OCI-M1 (cell line): Measurements from ENCODE around the gene ARG2.
"Not testable (repeated sequence)": the region's sequence is repeated elsewhere in the genome, so short reads cannot be mapped to it uniquely, and the experiment has no call there.

ENCODE experiments used
- DNase-seq: peaks from one replicate; lab custom pipeline; 2025; lab: John Stamatoyannopoulos, UW

ARG2 gene

DNA sequence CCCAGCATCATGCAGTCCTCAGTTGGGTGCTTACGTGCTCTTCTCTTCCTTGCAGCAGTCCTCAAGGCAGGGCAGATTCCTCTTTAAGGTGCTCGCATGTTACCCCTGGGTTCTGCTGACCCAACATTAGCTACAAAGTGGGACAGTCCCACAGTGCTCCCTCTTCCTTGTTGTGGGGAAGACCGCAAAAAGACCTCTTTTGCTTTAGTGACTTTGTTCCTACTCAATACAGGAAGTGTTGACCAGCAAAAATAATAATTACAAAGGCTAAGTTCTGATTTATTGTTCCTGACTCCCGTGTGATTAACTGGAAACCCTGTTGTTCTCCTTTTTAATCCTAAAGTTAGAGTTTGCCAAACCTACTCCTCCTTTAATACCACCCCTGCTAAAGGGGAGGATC, 33.4 kb upstream of the ARG2 start:
- no peak for DNase-seq

DNA sequence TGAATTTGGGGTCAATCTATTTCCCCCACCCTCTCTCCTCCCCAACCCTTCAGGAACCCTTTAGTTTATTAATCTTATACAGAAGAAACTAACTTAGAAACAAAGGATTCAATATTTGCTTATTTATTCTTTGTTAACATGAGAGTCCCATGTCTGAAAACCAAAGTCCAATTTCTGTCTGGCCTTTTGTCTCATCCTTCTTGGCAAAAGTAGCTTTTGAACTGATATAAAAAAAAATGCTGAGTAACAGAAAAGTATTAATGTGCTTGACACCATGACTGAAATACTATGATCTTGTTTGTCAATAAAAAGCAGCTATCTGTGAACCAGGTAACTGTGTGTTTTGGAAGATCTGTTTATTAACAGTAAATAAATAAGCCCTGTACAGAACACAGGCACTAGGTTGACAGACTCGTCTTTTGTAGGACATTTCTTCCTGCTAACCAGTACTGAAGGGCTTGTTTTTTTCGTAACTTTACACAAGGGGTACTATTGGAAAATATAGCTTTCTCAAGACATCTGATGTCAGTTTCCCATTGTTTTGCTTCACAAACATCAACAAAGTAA, 30.4 kb upstream of the ARG2 start:
- DNase-seq = no peak

- not testable (repeated sequence) for DNase-seq
Measured at GRCh38 chr14:67593650-67594049, 26.1 kb upstream of the ARG2 start.

DNA sequence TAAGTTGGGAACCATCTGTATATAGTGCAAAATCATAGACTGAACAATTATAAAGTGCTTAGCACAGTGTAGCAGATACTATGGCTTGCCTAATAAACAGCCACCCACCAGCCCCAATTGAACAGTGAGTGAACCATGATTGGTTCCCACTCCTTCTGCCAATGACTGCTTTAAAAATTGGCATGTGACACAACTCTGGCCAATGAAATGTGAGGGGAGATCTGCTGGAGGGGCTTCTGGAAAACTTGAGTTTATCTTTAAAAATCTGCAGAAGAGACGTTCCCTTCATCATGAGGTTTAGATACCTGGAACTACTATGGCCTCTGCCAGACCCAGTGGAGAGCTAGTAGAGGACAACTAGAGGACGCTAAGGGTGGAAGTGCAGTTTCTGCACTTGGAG, 24.3 kb upstream of the ARG2 start:
- DNase-seq = no peak

DNA sequence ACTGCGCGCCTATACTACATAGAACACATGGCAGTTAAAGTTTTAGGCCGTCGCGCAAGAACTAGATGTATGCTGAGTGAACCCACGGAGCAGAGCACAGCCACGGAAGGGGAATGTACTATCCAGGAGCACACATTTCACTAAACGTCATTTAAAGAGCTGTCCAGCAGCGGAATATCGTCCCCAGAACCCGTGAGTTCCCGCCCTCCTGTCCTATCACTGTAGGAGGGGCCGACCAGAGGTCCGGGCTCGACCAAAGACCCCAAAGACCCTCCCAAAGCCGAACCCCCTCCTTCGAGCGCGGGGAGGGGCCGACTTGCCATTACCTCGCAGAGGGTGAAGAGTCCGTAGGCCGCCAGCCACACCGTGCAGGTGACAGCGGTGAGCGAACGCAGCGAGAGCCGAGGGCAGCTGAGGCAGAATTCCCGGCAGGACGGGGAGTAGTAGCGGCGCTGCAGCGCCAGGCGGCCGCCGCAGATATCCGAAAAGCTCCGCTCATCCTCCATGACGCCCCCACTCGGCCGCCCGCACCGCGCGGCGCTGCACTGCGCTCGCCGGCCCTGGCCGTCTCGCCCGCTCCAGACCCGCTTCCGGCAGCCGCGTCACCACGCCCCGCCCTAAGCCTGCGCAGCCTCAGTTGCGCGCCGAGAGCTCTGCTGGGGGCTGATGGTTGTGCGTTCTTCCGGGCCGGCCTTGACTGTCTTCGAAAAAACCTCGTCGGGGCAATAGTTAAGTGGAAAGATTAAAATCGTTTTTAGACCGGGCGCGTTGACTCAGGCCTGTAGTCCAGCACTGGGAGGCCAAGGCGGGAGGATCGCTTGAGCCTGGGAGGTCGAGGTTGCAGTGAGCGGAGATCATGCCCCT, 19.8 kb upstream of the ARG2 start, which contains the start of gene PIGH:
Gene PIGH, minus strand, starts transcription at position 571 of the 864 bp plus-strand sequence. Its CDS starts 65 bp downstream, at position 506.
- DNase-seq = peak; percentile 92

DNA sequence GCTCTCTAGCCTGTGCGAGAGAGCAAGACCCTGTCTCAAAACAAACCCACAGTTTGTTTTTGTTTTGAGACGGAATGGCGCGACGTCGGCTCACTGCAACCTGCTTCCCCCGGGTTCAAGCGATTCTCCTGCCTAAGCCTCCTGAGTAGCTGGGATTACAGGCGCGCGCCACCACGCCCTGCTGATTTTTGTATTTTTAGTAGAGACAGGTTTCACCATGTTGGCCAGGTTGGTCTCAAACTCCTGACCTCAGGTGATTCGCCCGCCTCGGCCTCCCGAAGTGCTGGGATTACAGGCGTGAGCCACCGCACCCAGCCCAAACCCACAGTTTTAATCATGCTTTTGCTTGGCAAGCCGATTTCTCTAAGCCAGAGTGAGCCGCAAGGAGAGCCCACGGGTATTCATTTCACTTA, 19.2 kb upstream of the ARG2 start:
- DNase-seq = not testable (repeated sequence)

DNA sequence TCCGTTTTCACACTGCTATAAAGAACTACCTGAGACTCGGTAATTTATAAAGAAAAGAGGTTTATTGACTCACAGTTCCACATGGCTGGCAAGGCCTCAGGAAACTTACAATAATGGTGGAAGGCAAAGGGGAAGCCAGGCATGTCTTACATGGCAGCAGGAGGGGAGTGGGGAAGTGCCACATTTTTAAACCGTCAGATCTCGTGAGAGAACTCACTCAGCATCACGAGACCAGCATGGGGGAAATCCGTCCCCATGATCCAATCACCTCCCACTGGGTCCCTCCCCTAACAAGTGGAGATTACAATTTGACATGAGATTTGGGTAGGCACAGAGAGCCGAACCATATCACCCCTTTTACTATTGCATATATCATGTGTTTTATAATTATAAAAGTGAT, 17.6 kb upstream of the ARG2 start:
- no peak for DNase-seq

DNA sequence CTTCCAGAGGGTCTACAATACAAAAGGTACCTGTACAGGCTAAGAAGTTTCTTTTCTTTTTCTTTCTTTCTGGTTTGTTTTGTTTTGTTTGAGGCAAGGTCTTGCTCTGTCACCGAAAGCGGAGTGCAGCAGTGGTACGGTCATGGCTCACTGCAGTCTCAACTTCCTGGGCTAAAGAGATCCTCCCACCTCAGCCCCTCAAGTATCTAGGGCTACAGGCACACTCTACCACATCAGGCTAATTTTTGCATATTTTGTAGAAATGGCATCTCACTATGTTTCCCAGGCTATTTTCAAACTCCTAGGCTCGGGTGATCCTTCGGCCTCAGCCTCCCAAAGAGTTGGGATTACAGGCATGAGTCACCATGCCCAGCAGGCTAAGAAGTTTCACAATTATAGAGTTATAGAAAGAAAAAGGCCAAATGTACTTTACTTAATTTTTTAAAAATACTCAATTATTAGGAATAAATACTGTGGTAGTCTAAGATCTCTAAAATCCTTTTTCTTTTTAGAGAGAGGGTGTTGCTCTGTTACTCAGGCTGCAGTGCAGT, 16.6 kb upstream of the ARG2 start:
- no peak for DNase-seq

GRCh38 chr14:67607646-67608045, 12.1 kb upstream of the ARG2 start:
- no peak for DNase-seq

GRCh38 chr14:67609642-67610310, 9.9 kb upstream of the ARG2 start:
- no peak for DNase-seq

DNA sequence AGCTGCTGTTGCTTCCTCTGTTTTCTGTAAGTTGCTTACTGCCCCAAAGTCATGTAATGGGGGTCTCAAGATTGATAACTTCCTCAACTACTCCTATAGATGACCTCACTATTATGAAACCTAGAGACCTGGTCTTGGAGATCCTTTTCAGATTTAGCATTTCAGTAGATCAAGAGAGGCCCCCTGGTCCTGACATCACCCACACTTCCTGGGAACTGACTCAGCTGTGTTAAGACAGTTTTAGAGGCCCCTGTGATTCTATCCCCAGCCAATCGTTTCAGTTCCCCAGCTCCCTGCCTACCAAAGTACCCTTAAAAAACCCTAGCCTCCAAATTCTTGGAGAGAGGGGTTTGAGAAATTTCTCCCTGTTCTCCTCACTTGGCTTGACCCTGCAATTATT, 9.2 kb upstream of the ARG2 start:
- DNase-seq = no peak

DNA sequence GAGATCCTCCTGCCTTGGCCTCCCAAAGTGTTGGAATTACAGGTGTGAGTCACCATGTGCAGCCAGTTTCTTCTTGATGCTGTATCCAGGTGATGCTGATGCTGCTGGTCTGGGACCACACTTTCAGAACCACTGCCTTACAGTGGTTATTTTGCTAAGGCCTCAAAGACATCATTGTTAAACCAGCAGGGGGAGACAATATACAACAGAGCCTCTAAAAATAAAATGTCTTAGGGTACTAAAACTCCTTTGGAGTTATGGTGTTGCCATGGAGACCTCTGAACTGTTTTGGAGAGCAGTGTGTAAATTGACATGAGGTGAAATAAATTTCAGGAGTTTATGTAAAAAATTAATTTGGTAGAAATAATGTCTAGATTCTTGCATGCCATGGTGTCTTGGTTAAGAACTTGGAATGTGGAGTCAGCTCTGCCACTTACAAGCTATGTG, 1.1 kb upstream of the ARG2 start:
- peak; percentile 79 for DNase-seq

DNA sequence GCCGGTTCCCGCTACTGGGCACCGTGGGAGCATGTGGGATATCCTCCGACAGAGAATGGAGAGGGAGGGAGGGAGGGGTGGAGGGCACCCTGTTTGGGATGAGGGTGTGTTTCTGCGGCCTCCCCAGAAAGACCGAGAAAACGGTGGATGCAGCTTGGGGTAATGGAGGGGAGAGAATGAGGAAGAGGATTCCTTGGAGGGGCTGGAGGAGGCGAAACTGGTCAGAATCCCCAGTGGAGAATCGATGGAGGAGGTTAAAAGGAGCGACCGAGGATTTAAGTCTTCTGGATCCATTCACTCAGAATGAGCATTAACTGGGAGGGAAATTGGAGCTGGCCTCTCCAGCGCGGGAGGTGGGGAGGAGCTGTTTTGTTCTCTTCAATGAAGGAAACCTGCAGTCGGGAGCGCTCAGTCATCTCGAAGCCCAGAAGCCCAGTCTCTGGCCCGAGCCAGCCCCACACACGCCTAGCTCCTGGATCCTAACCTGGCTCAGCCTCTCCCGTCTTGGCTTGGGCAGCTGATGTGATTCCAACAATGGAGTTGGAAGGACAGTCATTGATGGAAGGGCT, 581 bp downstream of the ARG2 start:
- DNase-seq = no peak

DNA sequence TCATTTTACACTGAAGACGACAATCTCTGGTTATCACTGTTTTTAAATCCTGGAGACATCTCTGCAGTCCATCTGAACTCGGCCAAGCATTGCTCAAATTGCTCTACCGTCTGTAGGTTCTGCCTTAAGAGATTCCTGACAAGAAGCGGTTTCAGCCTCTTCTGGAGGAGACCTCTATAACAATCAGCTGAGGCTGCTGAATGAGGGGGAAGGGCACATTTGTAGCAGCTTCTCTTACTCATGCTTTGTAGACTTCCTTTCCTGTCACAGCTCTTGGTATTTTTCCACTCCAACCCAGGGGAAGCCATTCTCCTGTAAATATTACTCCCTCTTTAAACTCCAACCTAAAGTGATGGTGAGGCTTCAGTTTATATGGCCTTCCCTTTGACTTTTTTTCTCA, 3.0 kb downstream of the ARG2 start:
- peak; percentile 81 for DNase-seq

DNA sequence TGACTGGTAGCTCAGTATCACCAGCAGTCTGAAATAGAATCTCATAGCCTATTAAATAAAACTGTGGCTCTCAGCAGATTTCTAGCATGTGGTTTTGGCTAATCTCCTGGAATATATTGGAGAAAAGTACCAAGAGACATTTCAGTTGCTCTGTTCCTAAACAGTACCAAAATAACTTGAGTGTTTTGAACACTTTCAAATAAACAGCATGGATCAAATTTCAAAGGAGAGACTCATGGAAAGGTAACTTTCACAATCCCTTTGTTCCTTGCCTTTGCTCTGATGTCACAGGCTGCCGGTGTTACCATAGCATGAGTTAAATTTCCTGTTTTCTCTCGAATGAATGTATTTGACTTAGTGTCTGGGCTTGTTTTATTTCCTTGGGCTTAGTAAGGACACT, 3.4 kb downstream of the ARG2 start:
- DNase-seq = no peak

GRCh38 chr14:67626131-67626530, 6.4 kb downstream of the ARG2 start:
- DNase-seq = not testable (repeated sequence)

GRCh38 chr14:67627519-67627918, 7.8 kb downstream of the ARG2 start:
- no peak for DNase-seq

DNA sequence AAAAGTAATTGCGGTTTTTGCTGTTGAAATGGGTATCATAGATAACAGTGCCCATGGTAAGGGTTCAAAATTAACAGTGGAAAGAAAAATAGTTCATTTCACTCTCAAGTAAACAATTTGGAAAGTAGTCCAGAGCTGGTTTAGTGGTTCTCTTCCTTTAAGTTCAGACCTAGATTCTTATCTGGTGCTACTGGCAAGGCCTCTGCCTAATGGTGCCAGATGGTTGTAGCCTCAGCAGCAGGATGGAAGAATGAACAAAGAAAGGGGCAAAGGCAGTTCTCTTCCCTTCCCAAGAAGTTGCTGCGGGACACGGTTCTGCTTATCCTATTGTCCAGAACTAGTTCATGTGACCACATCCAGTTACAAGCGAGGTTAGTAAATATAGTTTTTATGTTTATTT, 10.5 kb downstream of the ARG2 start:
- peak; percentile 7 for DNase-seq

DNA sequence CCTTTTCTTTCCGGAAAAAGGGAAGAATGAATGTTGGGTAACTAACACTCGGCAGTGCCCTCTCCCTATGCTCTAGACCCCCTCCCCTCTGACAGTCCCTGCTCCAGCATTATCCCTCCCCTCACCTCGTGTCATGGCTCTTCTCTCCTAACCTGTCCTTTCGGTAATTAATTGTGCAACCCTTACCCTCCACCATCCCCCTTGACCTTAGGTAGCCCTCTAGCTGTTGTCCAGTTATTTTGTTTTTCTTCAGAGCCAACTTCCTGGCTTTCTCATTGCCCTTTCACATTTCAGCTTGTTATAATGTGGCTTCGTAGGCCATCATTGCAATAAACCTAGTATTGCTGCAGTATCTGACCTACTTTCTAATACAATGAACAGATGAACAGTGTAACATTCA, 11.2 kb downstream of the ARG2 start:
- DNase-seq = no peak

DNA sequence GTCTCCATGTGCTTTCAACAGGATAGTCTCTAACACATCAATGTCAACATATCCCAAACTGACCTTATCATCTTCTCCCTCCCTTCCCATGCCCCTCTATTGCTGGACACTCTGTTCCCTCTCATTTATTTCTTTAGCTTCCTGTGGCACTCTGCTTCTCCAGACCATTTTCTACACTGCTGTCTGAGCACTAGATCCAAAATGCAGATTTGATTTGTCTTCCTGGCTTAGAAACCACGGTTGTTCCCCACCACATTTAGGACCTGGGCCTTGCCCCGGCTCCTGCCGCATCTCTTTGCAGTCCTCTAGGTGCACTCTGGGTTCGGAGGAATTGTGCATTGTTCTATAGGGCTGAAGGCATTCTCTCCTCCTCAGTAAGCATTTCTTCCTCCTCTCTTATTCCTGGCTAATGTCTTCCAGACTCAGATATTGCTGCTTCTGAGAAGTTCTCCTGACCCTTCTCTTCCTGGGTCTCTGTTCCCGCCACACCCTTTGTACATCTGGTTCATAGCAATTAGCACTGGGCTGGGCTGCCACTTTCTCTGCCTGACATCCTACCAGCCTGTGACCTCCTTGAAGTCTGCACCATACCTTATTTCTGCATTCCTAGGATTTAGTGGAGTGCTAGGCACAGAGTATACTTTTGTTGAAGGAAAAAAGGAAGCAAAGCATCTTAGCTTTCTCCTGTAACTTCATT, 13.9 kb downstream of the ARG2 start:
- no peak for DNase-seq

GRCh38 chr14:67636361-67636919, 16.7 kb downstream of the ARG2 start:
- peak; percentile 87 for DNase-seq
